Measurements from ENCODE around the gene RYK. TPM values are rescaled to one million over a fixed set of nuclear protein-coding genes. Genes with fewer than 3 reads are reported as not detected.

The RYK gene
- total RNA-seq, 1 donor from 2014 or later: 134 TPM

DNA sequence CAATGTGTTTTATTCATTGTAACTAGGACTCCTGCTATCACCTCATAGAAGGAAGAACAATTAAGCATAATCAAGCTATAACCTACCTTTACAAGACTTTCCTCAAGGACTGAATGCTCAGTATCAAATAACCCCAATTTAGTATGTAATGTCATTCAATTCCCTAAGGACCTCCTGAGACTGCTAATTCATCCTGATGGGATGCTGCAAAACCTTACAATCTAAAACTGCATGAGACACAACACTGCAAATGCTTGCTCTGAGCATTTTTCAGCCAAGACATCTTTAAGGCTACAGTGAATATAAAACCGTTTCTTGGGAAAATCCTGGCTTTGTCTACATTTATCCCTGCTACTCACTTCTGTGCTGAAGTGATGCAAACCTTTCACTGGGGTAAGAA lies 69.9 kb downstream of the RYK start:
- Histone ChIP-seq H3K27me3 (no peaks in the 10 kb centered on the region), H2AFZ (replicated peaks) (no peak overlapping the region), H3K27ac (no peak overlapping the region), H3K9ac (no peak overlapping the region), H3F3A (ENCODE audit: low read depth) (peaks cover 3% of the 10 kb centered on the region), H3K4me2 (no peak overlapping the region), H3K36me3 (peaks cover 8% of the 10 kb centered on the region), H4K20me1 (ENCODE audit: low read depth) (no peaks in the 10 kb centered on the region), H3K9me3 (ENCODE audit: low read depth) (no peaks in the 10 kb centered on the region), H3K4me1 (peaks cover 6% of the 10 kb centered on the region), H3K79me2 (ENCODE audit: low read depth) (no peaks in the 10 kb centered on the region), H3K4me3 (no peak overlapping the region)
- H3K4me3 Mint-ChIP-seq: no peak overlapping the region
- H3K36me3 Mint-ChIP-seq: peaks cover 38% of the 10 kb centered on the region
- H3K9me3 Mint-ChIP-seq: no peaks in the 10 kb centered on the region
- no peaks in the 10 kb centered on the region for H3K4me1 Mint-ChIP-seq
- H3K27me3 Mint-ChIP-seq (ENCODE audit: insufficient read depth, low read depth): no peaks in the 10 kb centered on the region
- TF ChIP-seq, protein P1, sequence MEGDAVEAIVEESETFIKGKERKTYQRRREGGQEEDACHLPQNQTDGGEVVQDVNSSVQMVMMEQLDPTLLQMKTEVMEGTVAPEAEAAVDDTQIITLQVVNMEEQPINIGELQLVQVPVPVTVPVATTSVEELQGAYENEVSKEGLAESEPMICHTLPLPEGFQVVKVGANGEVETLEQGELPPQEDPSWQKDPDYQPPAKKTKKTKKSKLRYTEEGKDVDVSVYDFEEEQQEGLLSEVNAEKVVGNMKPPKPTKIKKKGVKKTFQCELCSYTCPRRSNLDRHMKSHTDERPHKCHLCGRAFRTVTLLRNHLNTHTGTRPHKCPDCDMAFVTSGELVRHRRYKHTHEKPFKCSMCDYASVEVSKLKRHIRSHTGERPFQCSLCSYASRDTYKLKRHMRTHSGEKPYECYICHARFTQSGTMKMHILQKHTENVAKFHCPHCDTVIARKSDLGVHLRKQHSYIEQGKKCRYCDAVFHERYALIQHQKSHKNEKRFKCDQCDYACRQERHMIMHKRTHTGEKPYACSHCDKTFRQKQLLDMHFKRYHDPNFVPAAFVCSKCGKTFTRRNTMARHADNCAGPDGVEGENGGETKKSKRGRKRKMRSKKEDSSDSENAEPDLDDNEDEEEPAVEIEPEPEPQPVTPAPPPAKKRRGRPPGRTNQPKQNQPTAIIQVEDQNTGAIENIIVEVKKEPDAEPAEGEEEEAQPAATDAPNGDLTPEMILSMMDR (IDR thresholded peaks at IDR 0.05): no peak
- TF ChIP-seq EZH2phosphoT487 (IDR thresholded peaks at IDR 0.05) (no peak), EZH2 (IDR thresholded peaks at IDR 0.05) (no peak)
- H3K27ac Mint-ChIP-seq: no peak overlapping the region
- DNase-seq (ENCODE audit: low spot score): no peak

DNA sequence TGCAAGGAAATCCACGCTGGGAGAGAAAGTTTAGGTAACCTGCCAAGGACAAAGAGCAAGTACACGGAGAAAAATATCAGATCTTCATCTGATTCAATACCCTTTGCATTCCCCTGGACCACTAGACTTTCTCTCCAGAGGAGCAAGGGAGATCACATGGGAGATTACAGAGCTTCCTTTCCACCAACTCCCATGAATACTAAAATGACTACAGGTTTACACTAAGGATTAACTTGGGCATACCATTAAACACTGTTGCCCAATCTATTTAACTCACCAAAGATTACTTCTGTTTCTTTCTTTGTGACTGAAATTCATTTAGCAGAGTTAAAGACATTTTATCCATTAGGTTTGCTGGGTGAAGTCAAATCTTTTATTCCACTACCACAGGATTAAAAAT lies 71.2 kb downstream of the RYK start:
- Mint-ChIP-seq H3K9me3 (peaks cover 2% of the 10 kb centered on the region), H3K36me3 (peaks cover 42% of the 10 kb centered on the region), H3K4me3 (no peak overlapping the region), H3K4me1 (no peaks in the 10 kb centered on the region), H3K27me3 (ENCODE audit: insufficient read depth, low read depth) (no peaks in the 10 kb centered on the region), H3K27ac (no peak overlapping the region)
- Histone ChIP-seq H3K36me3 (peaks cover 11% of the 10 kb centered on the region), H3K79me2 (ENCODE audit: low read depth) (no peaks in the 10 kb centered on the region), H3K4me3 (no peak overlapping the region), H3K27ac (no peak overlapping the region), H3K9ac (no peak overlapping the region), H2AFZ (replicated peaks) (no peak overlapping the region), H3K27me3 (no peaks in the 10 kb centered on the region), H3K9me3 (ENCODE audit: low read depth) (no peaks in the 10 kb centered on the region), H3K4me2 (no peak overlapping the region), H3K4me1 (peaks cover 6% of the 10 kb centered on the region), H3F3A (ENCODE audit: low read depth) (peaks cover 3% of the 10 kb centered on the region), H4K20me1 (ENCODE audit: low read depth) (no peaks in the 10 kb centered on the region)
- no peak for DNase-seq (ENCODE audit: low spot score)
- TF ChIP-seq EZH2 (IDR thresholded peaks at IDR 0.05) (no peak), EZH2phosphoT487 (IDR thresholded peaks at IDR 0.05) (no peak)
- TF ChIP-seq, protein P1 (IDR thresholded peaks at IDR 0.05): no peak

DNA sequence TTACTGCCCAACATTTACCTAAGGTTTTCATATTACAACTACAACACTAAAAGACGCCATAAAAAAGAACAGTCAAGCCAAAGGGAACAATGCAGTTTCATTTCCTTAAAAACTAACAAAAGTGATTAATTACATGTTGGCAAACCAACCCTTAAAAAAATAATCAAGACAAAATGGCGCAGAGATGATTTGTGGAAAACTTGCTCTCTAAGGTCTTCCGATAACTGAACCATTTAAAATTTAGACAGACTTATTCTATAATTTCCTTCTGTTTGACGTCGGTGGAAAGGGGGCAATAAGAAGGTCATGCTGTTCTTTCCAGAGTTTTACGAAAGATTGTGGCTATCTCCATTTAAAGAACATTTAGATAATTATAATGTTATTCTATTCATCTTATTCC lies 87.6 kb downstream of the RYK start:
- TF ChIP-seq EZH2phosphoT487 (IDR thresholded peaks at IDR 0.05): no peak
- TF ChIP-seq EZH2 (IDR thresholded peaks at IDR 0.05): no peak
- TF ChIP-seq, protein P1 (IDR thresholded peaks at IDR 0.05): no peak
- no peaks in the 10 kb centered on the region for H3K79me2 ChIP-seq (ENCODE audit: low read depth)
- H3K27me3 Mint-ChIP-seq (ENCODE audit: insufficient read depth, low read depth): no peaks in the 10 kb centered on the region
- no peak overlapping the region for H3K9ac ChIP-seq
- H3K4me3 Mint-ChIP-seq: no peak overlapping the region
- H3F3A ChIP-seq (ENCODE audit: low read depth): no peaks in the 10 kb centered on the region
- no peaks in the 10 kb centered on the region for H3K4me1 Mint-ChIP-seq
- H3K4me2 ChIP-seq: no peak overlapping the region
- H2AFZ ChIP-seq (replicated peaks): no peak overlapping the region
- no peak overlapping the region for H3K27ac ChIP-seq
- no peaks in the 10 kb centered on the region for H3K9me3 ChIP-seq (ENCODE audit: low read depth)
- H3K36me3 Mint-ChIP-seq: peaks cover 50% of the 10 kb centered on the region
- H3K27ac Mint-ChIP-seq: no peak overlapping the region
- peaks cover 5% of the 10 kb centered on the region for H3K9me3 Mint-ChIP-seq
- H3K4me3 ChIP-seq: no peak overlapping the region
- peaks cover 5% of the 10 kb centered on the region for H3K36me3 ChIP-seq
- H3K4me1 ChIP-seq: no peaks in the 10 kb centered on the region
- DNase-seq (ENCODE audit: low spot score): no peak
- no peaks in the 10 kb centered on the region for H4K20me1 ChIP-seq (ENCODE audit: low read depth)
- no peaks in the 10 kb centered on the region for H3K27me3 ChIP-seq
